GM12878 (cell line): Measurements from ENCODE around the gene NPM3. TPM values are rescaled to one million over a fixed set of nuclear protein-coding genes. Genes with fewer than 3 reads are reported as not detected.

Experiments
- BHLHE40 ChIP-seq, 2 experiments: fragments of 450-650 bp in 1 of 2; IDR thresholded peaks; 2 replicates each; pipeline ENCODE4 v1.6.1; 2011 to 2017; ENCODE audit warnings: low read depth in 2 of 2, borderline replicate concordance in 1 of 2, improper control_type of control experiment in 1 of 2, low read length in 1 of 2, mild to moderate bottlenecking in 1 of 2
- DPF2 ChIP-seq: fragments of 450-650 bp; IDR thresholded peaks from 2 replicates; pipeline ENCODE4 v1.6.1; 2017; ENCODE audit warnings: mild to moderate bottlenecking
- IKZF2 ChIP-seq, 2 experiments: fragments of 450-650 bp; IDR thresholded peaks; 2 replicates each; pipeline ENCODE4 v1.6.1; 2017; ENCODE audit warnings: mild to moderate bottlenecking in 2 of 2, moderate library complexity in 2 of 2
- LARP7 ChIP-seq: fragments of 450-650 bp; IDR thresholded peaks from 2 replicates; pipeline ENCODE4 v1.6.1; 2017; ENCODE audit warnings: mild to moderate bottlenecking
- NFXL1 ChIP-seq: fragments of 450-650 bp; IDR thresholded peaks from 2 replicates; pipeline ENCODE4 v1.6.1; 2017; ENCODE audit warnings: antibody characterized with exemption, mild to moderate bottlenecking, borderline replicate concordance
- NR2F1 ChIP-seq: fragments of 450-650 bp; conservative IDR thresholded peaks from 2 replicates; pipeline ENCODE4 v1.6.1; 2017; ENCODE audit warnings: mild to moderate bottlenecking
- YY1 ChIP-seq: IDR thresholded peaks from 2 replicates; pipeline ENCODE4 v1.6.1; 2011; ENCODE audit warnings: low read depth, mild to moderate bottlenecking, low read length
- polyA plus RNA-seq, 11 experiments: library from polyadenylated mRNA; depleted of rRNA in 4 of 11; unstranded in 6 of 11; stranded (reverse) in 5 of 11; fragments of >200 nt; fragmentation: Nextera tagmentation in 4 of 11; fragmentation: Illumina TruSeq in 1 of 11; extraction: Ambion mirVana in 4 of 11; extraction: Trizol in 1 of 11; gene quantifications; 1 replicate in 1 of 11; 2 replicates in 10 of 11; pipeline versions ENCODE4 v1.2.1 to v1.2.3, GENCODE V29; 2011 to 2016; ENCODE audit warnings: inconsistent platforms in 2 of 11, missing spikeins in 2 of 11, low read depth in 1 of 11
- total RNA-seq, 4 experiments: library from RNA; depleted of rRNA in 3 of 4; stranded (reverse); fragments of >200 nt in 3 of 4; fragmentation: Illumina TruSeq in 1 of 4; extraction: Trizol in 1 of 4; gene quantifications; 2 replicates each; pipeline versions ENCODE4 v1.2.1 to v1.2.3, GENCODE V29; 2013 to 2021
- TF ChIP-seq, protein P1 (sequence below): fragments of 450-650 bp; formaldehyde crosslinking; IDR thresholded peaks from 2 replicates; pipeline ENCODE4 v1.4.0; 2020; ENCODE audit warnings: mild to moderate bottlenecking, moderate library complexity
- TF ChIP-seq, protein P2 (sequence below): IDR thresholded peaks from 2 replicates; pipeline ENCODE4 v1.6.1; 2012; ENCODE audit warnings: low read depth, low read length, improper control_type of control experiment
- TF ChIP-seq, protein P3 (sequence below): fragments of 450-650 bp; IDR thresholded peaks from 2 replicates; pipeline ENCODE4 v1.6.1; 2018; ENCODE audit warnings: borderline replicate concordance, mild to moderate bottlenecking; ENCODE audit not compliant: partially characterized antibody

The NPM3 gene
- total and polyA plus RNA-seq, 10 of the 15 experiments (the other 5 are each of a cell fraction or from before 2014, with no cell fraction given), result 13.0 to 171 (median 93.3) TPM

DNA sequence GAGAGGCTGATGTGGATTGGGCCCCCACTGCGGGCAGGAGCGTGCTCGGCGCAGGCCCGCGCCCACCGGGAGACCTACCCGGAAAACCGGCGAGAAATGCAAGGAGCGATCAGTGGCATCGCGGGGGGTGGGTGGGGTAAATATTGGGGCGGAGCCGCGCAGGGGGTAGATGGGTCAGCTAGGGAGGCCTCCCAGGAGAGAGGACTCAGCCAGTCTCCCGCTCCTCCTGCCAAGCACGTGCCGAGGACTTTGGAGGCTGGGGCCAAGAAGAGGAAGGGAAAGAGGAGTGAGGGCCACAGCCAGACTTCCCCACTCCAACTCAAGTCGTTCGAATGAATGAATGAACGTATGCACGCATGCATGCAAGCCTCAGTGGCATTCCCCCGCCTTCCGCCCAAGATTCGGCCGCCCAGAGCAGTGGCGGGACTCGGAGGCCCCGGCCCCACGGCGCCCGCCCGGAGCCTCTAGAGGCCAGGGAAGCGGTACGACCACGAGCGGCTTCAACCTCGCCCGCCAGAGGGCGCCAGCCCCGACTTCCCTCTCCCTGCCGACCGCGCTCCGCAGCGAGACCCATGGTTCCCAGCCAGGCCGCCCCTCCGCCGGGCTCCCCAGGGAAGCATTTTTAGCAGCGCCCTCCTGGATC is 3.6 kb downstream of the NPM3 start (continued):
- TF ChIP-seq, protein P1, sequence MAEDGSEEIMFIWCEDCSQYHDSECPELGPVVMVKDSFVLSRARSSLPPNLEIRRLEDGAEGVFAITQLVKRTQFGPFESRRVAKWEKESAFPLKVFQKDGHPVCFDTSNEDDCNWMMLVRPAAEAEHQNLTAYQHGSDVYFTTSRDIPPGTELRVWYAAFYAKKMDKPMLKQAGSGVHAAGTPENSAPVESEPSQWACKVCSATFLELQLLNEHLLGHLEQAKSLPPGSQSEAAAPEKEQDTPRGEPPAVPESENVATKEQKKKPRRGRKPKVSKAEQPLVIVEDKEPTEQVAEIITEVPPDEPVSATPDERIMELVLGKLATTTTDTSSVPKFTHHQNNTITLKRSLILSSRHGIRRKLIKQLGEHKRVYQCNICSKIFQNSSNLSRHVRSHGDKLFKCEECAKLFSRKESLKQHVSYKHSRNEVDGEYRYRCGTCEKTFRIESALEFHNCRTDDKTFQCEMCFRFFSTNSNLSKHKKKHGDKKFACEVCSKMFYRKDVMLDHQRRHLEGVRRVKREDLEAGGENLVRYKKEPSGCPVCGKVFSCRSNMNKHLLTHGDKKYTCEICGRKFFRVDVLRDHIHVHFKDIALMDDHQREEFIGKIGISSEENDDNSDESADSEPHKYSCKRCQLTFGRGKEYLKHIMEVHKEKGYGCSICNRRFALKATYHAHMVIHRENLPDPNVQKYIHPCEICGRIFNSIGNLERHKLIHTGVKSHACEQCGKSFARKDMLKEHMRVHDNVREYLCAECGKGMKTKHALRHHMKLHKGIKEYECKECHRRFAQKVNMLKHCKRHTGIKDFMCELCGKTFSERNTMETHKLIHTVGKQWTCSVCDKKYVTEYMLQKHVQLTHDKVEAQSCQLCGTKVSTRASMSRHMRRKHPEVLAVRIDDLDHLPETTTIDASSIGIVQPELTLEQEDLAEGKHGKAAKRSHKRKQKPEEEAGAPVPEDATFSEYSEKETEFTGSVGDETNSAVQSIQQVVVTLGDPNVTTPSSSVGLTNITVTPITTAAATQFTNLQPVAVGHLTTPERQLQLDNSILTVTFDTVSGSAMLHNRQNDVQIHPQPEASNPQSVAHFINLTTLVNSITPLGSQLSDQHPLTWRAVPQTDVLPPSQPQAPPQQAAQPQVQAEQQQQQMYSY (CRISPR knock-in tag), result no peak
- peak; percentile 56 to 63; a peak in 3 of 4 replicates for TF ChIP-seq IKZF2 (IDR thresholded peaks at IDR 0.05)
- TF ChIP-seq YY1, result peak; percentile 71
- TF ChIP-seq DPF2, result no peak
- TF ChIP-seq LARP7, result 0 out of 2 replicates have a peak, but pooled peaks have one; percentile 52
- TF ChIP-seq, protein P2, sequence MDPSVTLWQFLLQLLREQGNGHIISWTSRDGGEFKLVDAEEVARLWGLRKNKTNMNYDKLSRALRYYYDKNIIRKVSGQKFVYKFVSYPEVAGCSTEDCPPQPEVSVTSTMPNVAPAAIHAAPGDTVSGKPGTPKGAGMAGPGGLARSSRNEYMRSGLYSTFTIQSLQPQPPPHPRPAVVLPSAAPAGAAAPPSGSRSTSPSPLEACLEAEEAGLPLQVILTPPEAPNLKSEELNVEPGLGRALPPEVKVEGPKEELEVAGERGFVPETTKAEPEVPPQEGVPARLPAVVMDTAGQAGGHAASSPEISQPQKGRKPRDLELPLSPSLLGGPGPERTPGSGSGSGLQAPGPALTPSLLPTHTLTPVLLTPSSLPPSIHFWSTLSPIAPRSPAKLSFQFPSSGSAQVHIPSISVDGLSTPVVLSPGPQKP, result no peak
- no peak for TF ChIP-seq NR2F1
- peak; percentile 84 to 91 for TF ChIP-seq BHLHE40 (IDR thresholded peaks at IDR 0.05; ENCODE audit: borderline replicate concordance in 1 of 2, low read depth in 2 of 2, low read length in 1 of 2)
- TF ChIP-seq, protein P3, sequence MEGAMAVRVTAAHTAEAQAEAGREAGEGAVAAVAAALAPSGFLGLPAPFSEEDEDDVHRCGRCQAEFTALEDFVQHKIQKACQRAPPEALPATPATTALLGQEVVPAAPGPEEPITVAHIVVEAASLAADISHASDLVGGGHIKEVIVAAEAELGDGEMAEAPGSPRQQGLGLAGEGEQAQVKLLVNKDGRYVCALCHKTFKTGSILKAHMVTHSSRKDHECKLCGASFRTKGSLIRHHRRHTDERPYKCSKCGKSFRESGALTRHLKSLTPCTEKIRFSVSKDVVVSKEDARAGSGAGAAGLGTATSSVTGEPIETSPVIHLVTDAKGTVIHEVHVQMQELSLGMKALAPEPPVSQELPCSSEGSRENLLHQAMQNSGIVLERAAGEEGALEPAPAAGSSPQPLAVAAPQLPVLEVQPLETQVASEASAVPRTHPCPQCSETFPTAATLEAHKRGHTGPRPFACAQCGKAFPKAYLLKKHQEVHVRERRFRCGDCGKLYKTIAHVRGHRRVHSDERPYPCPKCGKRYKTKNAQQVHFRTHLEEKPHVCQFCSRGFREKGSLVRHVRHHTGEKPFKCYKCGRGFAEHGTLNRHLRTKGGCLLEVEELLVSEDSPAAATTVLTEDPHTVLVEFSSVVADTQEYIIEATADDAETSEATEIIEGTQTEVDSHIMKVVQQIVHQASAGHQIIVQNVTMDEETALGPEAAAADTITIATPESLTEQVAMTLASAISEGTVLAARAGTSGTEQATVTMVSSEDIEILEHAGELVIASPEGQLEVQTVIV, result no peak
- no peak for TF ChIP-seq NFXL1
